ENCODE data around the gene DNAL4.

DNA sequence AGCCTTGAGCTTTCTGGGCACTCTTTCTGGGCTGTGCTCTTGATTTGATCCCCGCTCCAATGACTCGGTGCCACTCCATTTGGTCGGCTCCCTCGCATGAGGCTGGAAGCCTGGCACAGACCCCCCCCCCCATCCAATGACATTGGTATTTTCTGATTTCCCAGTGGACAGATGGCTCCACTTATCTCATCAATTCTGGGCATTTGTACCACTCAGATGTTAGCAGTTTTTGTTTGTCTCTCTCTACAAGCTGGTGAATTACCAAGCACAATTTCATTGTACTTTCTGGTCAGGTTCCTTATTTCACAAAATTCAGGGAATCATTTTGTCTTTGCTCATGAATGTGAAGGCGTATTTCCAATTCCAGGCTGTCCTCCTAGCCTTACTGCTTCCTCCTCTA is 9.1 kb downstream of the DNAL4 start:
- TF ChIP-seq CTCF (IDR thresholded peaks at IDR 0.05) (no peak), POLR2A (IDR thresholded peaks at IDR 0.05) (no peak)
